Measurements from ENCODE around the gene SUPT3H. TPM values are rescaled to one million over a fixed set of nuclear protein-coding genes. Genes with fewer than 3 reads are reported as not detected.
A peak's percentile ranks its signal among the peaks of the same experiment; 100 is the strongest.

SUPT3H gene
- total and polyA plus RNA-seq, 2 experiments from 2014 or later = 12.4 to 19.4 TPM

GRCh38 chr6:45253453-45253852 is 124.3 kb downstream of the SUPT3H start:
- H3K4me1 ChIP-seq (ENCODE audit: low read depth) = no peaks in the 10 kb centered on the region
- no peaks in the 10 kb centered on the region for H3K9me3 ChIP-seq (ENCODE audit: low read depth)
- no peaks in the 10 kb centered on the region for H3K36me3 ChIP-seq
- no peak overlapping the region for H3K4me3 ChIP-seq
- DNase-seq (ENCODE audit: low read depth in 1 of 2, low spot score in 1 of 2) = no peak
- TF ChIP-seq CTCF (IDR thresholded peaks at IDR 0.05; ENCODE audit: low read depth, low read length) = no peak
- H3K27me3 ChIP-seq = no peaks in the 10 kb centered on the region
- H3K27ac ChIP-seq = no peak overlapping the region

GRCh38 chr6:45231660-45232059 is 146.1 kb downstream of the SUPT3H start:
- Histone ChIP-seq H3K36me3 (no peaks in the 10 kb centered on the region), H3K27ac (no peak overlapping the region), H3K9me3 (ENCODE audit: low read depth) (no peaks in the 10 kb centered on the region), H3K4me1 (ENCODE audit: low read depth) (no peaks in the 10 kb centered on the region), H3K4me3 (no peak overlapping the region), H3K27me3 (no peaks in the 10 kb centered on the region)
- no peak for TF ChIP-seq CTCF (IDR thresholded peaks at IDR 0.05; ENCODE audit: low read depth, low read length)
- DNase-seq (ENCODE audit: low read depth in 1 of 2, low spot score in 1 of 2) = no peak

- Histone ChIP-seq H3K9me3 (ENCODE audit: low read depth) (no peaks in the 10 kb centered on the region), H3K36me3 (no peaks in the 10 kb centered on the region), H3K4me3 (no peak overlapping the region), H3K4me1 (ENCODE audit: low read depth) (no peaks in the 10 kb centered on the region), H3K27me3 (no peaks in the 10 kb centered on the region), H3K27ac (no peak overlapping the region)
- no peak for TF ChIP-seq CTCF (IDR thresholded peaks at IDR 0.05; ENCODE audit: low read depth, low read length)
- DNase-seq (ENCODE audit: low read depth in 1 of 2, low spot score in 1 of 2) = no peak
These were observed 148.3 kb downstream of the SUPT3H start for GRCh38 chr6:45229416-45229815.

GRCh38 chr6:45226081-45226480 is 151.7 kb downstream of the SUPT3H start:
- Histone ChIP-seq H3K9me3 (ENCODE audit: low read depth) (no peaks in the 10 kb centered on the region), H3K27ac (no peak overlapping the region), H3K27me3 (no peaks in the 10 kb centered on the region), H3K36me3 (no peaks in the 10 kb centered on the region), H3K4me3 (no peak overlapping the region), H3K4me1 (ENCODE audit: low read depth) (no peaks in the 10 kb centered on the region)
- peak; percentile 11 for TF ChIP-seq CTCF (IDR thresholded peaks at IDR 0.05; ENCODE audit: low read depth, low read length)
- no peak for DNase-seq (ENCODE audit: low read depth in 1 of 2, low spot score in 1 of 2)

GRCh38 chr6:45222380-45222779 is 155.4 kb downstream of the SUPT3H start:
- Histone ChIP-seq H3K36me3 (no peaks in the 10 kb centered on the region), H3K9me3 (ENCODE audit: low read depth) (no peaks in the 10 kb centered on the region), H3K27ac (no peak overlapping the region), H3K4me3 (no peak overlapping the region), H3K27me3 (no peaks in the 10 kb centered on the region), H3K4me1 (ENCODE audit: low read depth) (no peaks in the 10 kb centered on the region)
- no peak for TF ChIP-seq CTCF (IDR thresholded peaks at IDR 0.05; ENCODE audit: low read depth, low read length)
- DNase-seq (ENCODE audit: low read depth in 1 of 2, low spot score in 1 of 2) = peak in 1 of 2 donors; percentile 46

- H3K4me1 ChIP-seq (ENCODE audit: low read depth) = no peaks in the 10 kb centered on the region
- no peaks in the 10 kb centered on the region for H3K9me3 ChIP-seq (ENCODE audit: low read depth)
- H3K27me3 ChIP-seq = no peaks in the 10 kb centered on the region
- H3K27ac ChIP-seq = no peak overlapping the region
- no peak for TF ChIP-seq CTCF (IDR thresholded peaks at IDR 0.05; ENCODE audit: low read depth, low read length)
- H3K4me3 ChIP-seq = no peak overlapping the region
- H3K36me3 ChIP-seq = no peaks in the 10 kb centered on the region
- no peak for DNase-seq (ENCODE audit: low read depth in 1 of 2, low spot score in 1 of 2)
These were observed 162.0 kb downstream of the SUPT3H start for GRCh38 chr6:45215759-45216158.
